ENCODE data around the gene ZNF214.

ZNF214 gene

GRCh38 chr11:7019500-7020182 lies 505 bp downstream of the ZNF214 start:
- peak overlapping the region; percentile 75 to 85 for H3K27ac ChIP-seq

GRCh38 chr11:7016011-7016410 lies 4.1 kb downstream of the ZNF214 start:
- no peak overlapping the region for H3K4me3 ChIP-seq
- H3K27ac ChIP-seq, result no peak overlapping the region
- TF ChIP-seq CTCF (IDR thresholded peaks at IDR 0.05), result no peak
- no peak for DNase-seq (ENCODE audit: low spot score)

More at GRCh38 chr11:7019500-7020182, 505 bp downstream of the ZNF214 start:
- peak; percentile 74 for DNase-seq (ENCODE audit: low spot score)
- peak overlapping the region; percentile 87 for H3K4me3 ChIP-seq
- TF ChIP-seq CTCF (IDR thresholded peaks at IDR 0.05), result no peak

DNA sequence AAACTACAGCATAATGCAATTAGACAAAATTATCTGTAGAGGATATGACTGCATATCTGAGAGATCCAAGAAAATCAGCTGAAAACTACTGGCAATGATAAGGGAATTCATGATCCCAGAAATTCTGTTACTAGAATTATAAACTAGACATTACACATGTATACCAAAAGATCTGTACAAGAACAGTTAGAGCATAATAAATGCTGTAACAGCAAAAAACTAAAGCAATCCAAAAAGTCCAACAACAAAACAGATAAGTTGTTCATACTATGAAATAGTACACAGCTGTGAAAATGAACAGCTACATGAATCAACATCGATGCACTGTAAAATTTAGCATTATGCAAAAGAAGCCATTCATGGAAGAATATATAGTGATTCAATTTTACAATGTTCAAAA lies 6.0 kb downstream of the ZNF214 start:
- no peak for TF ChIP-seq CTCF (IDR thresholded peaks at IDR 0.05)
- DNase-seq (ENCODE audit: low spot score), result no peak

GRCh38 chr11:7004482-7004881 lies 15.7 kb downstream of the ZNF214 start:
- Histone ChIP-seq H3K27ac (no peak overlapping the region), H3K4me3 (no peak overlapping the region)
- TF ChIP-seq CTCF (IDR thresholded peaks at IDR 0.05), result no peak
- no peak for DNase-seq (ENCODE audit: low spot score)

More for the DNA sequence above, 6.0 kb downstream of the ZNF214 start:
- Histone ChIP-seq H3K27ac (no peak overlapping the region), H3K4me3 (no peak overlapping the region)

GRCh38 chr11:6995703-6996102 lies 24.4 kb downstream of the ZNF214 start:
- no peak for TF ChIP-seq CTCF (IDR thresholded peaks at IDR 0.05)
- Histone ChIP-seq H3K4me3 (no peak overlapping the region), H3K27ac (no peak overlapping the region)
- no peak for DNase-seq (ENCODE audit: low spot score)

GRCh38 chr11:6992457-6993417 lies 27.4 kb downstream of the ZNF214 start:
- no peak for DNase-seq (ENCODE audit: low spot score)
- no peak for TF ChIP-seq CTCF (IDR thresholded peaks at IDR 0.05)
- Histone ChIP-seq H3K4me3 (peak overlapping the region; percentile 30), H3K27ac (peak overlapping the region; percentile 28 to 58)
